Measurements from ENCODE around the gene AFF4. TPM values are rescaled to one million over a fixed set of nuclear protein-coding genes. Genes with fewer than 3 reads are reported as not detected.
A peak's percentile ranks its signal among the peaks of the same experiment; 100 is the strongest.

AFF4 gene
- total and polyA plus RNA-seq, 2 experiments from 2014 or later: 41.7 to 47.3 TPM

DNA sequence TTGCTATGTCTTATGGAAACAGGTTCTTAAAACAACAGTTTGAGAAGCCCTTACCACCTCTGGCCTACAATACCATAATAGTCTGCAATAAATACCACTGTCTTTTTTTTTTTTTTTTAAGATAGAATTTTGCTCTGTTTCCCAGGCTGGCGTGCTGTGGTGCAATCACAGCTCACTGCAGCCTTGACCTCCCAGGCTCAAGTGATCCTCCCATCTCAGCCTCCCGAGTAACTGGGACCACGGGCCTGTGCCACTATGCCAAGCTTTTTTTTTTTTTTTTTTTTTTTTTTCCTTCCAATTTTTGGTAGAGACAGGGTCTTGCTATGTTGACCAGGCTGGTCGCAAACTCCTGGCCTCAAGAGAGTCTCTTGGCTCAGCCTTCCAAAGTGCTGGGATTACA lies 37.0 kb downstream of the AFF4 start:
- 96 to 99% methylated on average over 4 of the region's 4 CpGs for WGBS, 2 experiments (ENCODE audit: low coverage in 1 of 2, low lambda C conversion rate in 2 of 2, missing lambda C conversion rate in 2 of 2)
- Histone ChIP-seq H3K4me1 (ENCODE audit: insufficient read depth) (no peaks in the 10 kb centered on the region), H3K9ac (no peak overlapping the region), H4K20me1 (ENCODE audit: insufficient read depth) (no peaks in the 10 kb centered on the region), H2AFZ (no peak overlapping the region), H3F3A (ENCODE audit: insufficient read depth) (peaks cover 13% of the 10 kb centered on the region; the same call in 1 of the 2 replicates), H3K9me3 (ENCODE audit: low read depth) (no peaks in the 10 kb centered on the region), H3K36me3 (ENCODE audit: low read depth) (peaks cover 77% of the 10 kb centered on the region), H3K27me3 (replicated peaks; ENCODE audit: insufficient read depth) (no peaks in the 10 kb centered on the region), H3K4me3 (no peak overlapping the region), H3K79me2 (ENCODE audit: insufficient read depth) (peaks cover 99% of the 10 kb centered on the region), H3K4me2 (ENCODE audit: unreplicated experiment) (no peak overlapping the region), H3K9me2 (ENCODE audit: insufficient read depth) (no peaks in the 10 kb centered on the region), H3K27ac (no peak overlapping the region)
- in situ Hi-C loops (cut with MboI): no loop called here
- TF ChIP-seq EZH2phosphoT487 (IDR thresholded peaks at IDR 0.05; ENCODE audit: insufficient read depth, low read depth) (no peak), EZH2 (IDR thresholded peaks at IDR 0.05; ENCODE audit: insufficient read depth, poor library complexity, severe bottlenecking) (no peak)
- no peak for DNase-seq

DNA sequence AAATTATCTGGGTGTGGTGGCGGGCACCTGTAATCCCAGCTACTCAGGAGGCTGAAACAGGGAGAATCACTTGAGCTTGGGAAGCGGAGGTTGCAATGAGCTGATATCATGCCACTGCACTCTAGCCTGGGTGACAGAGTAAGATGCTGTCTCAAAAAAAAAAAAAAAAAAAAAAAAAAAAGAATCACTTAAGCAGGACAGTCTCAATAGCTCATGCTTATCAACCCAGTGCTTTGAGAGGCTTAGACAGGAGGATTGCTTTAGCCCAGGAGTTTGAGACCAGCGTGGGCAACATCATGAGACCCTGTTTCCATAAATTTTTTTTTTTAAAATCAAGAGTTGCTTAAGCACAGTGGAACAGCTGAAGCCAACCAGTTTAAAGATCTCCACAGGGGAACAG lies 47.3 kb downstream of the AFF4 start:
- Histone ChIP-seq H3K4me3 (no peak overlapping the region), H3K4me2 (ENCODE audit: unreplicated experiment) (no peak overlapping the region), H3K4me1 (ENCODE audit: insufficient read depth) (no peaks in the 10 kb centered on the region; the same call in 1 of the 2 replicates), H3K27ac (no peak overlapping the region), H3K9me2 (ENCODE audit: insufficient read depth) (no peaks in the 10 kb centered on the region), H3K36me3 (ENCODE audit: low read depth) (peaks cover 47% of the 10 kb centered on the region), H3K27me3 (replicated peaks; ENCODE audit: insufficient read depth) (no peaks in the 10 kb centered on the region), H4K20me1 (ENCODE audit: insufficient read depth) (peaks cover 3% of the 10 kb centered on the region; the same call in 1 of the 2 replicates), H3K9me3 (ENCODE audit: low read depth) (no peaks in the 10 kb centered on the region), H3F3A (ENCODE audit: insufficient read depth) (peaks cover 12% of the 10 kb centered on the region; the same call in 1 of the 2 replicates), H3K9ac (no peak overlapping the region), H2AFZ (no peak overlapping the region), H3K79me2 (ENCODE audit: insufficient read depth) (peaks cover 100% of the 10 kb centered on the region)
- 98 to 99% methylated on average over 3 of the region's 3 CpGs for WGBS, 2 experiments (ENCODE audit: low coverage in 1 of 2, low lambda C conversion rate in 2 of 2, missing lambda C conversion rate in 2 of 2)
- in situ Hi-C loops (cut with MboI): no loop called here
- no peak for DNase-seq
- TF ChIP-seq EZH2 (IDR thresholded peaks at IDR 0.05; ENCODE audit: insufficient read depth, poor library complexity, severe bottlenecking) (no peak), EZH2phosphoT487 (IDR thresholded peaks at IDR 0.05; ENCODE audit: insufficient read depth, low read depth) (no peak)

GRCh38 chr5:132915681-132916080 lies 47.8 kb downstream of the AFF4 start:
- no peak overlapping the region for H3K4me3 ChIP-seq
- H3K9ac ChIP-seq: no peak overlapping the region
- H2AFZ ChIP-seq: no peak overlapping the region
- no peak overlapping the region for H3K4me2 ChIP-seq (ENCODE audit: unreplicated experiment)
- peaks cover 100% of the 10 kb centered on the region for H3K79me2 ChIP-seq (ENCODE audit: insufficient read depth)
- H4K20me1 ChIP-seq (ENCODE audit: insufficient read depth): peaks cover 3% of the 10 kb centered on the region
- WGBS, 2 experiments (ENCODE audit: low coverage in 1 of 2, low lambda C conversion rate in 2 of 2, missing lambda C conversion rate in 2 of 2): 94 to 96% methylated on average over 5 of the region's 5 CpGs
- H3K36me3 ChIP-seq (ENCODE audit: low read depth): peaks cover 50% of the 10 kb centered on the region
- in situ Hi-C loops (cut with MboI): no loop called here
- H3K27ac ChIP-seq: no peak overlapping the region
- H3K4me1 ChIP-seq (ENCODE audit: insufficient read depth): no peaks in the 10 kb centered on the region; the same call in 1 of the 2 replicates
- no peaks in the 10 kb centered on the region for H3K27me3 ChIP-seq (replicated peaks; ENCODE audit: insufficient read depth)
- no peaks in the 10 kb centered on the region for H3K9me3 ChIP-seq (ENCODE audit: low read depth)
- H3K9me2 ChIP-seq (ENCODE audit: insufficient read depth): no peaks in the 10 kb centered on the region
- no peak for TF ChIP-seq EZH2phosphoT487 (IDR thresholded peaks at IDR 0.05; ENCODE audit: insufficient read depth, low read depth)
- no peak for TF ChIP-seq EZH2 (IDR thresholded peaks at IDR 0.05; ENCODE audit: insufficient read depth, poor library complexity, severe bottlenecking)
- H3F3A ChIP-seq (ENCODE audit: insufficient read depth): peaks cover 12% of the 10 kb centered on the region; the same call in 1 of the 2 replicates
- peak; percentile 28 for DNase-seq

GRCh38 chr5:132909702-132910101 lies 53.7 kb downstream of the AFF4 start:
- in situ Hi-C loops (cut with MboI): no loop called here
- DNase-seq: no peak
- no peak overlapping the region for H3K4me2 ChIP-seq (ENCODE audit: unreplicated experiment)
- peaks cover 99% of the 10 kb centered on the region for H3K79me2 ChIP-seq (ENCODE audit: insufficient read depth)
- H4K20me1 ChIP-seq (ENCODE audit: insufficient read depth): no peaks in the 10 kb centered on the region; the same call in 1 of the 2 replicates
- H3K4me1 ChIP-seq (ENCODE audit: insufficient read depth): no peaks in the 10 kb centered on the region; the same call in 1 of the 2 replicates
- no peak overlapping the region for H3K27ac ChIP-seq
- no peaks in the 10 kb centered on the region for H3K27me3 ChIP-seq (replicated peaks; ENCODE audit: insufficient read depth)
- peaks cover 18% of the 10 kb centered on the region; the same call in 1 of the 2 replicates for H3F3A ChIP-seq (ENCODE audit: insufficient read depth)
- 91 to 93% methylated on average over 1 of the region's 1 CpG for whole genome bisulfite sequencing, 2 experiments (ENCODE audit: low coverage in 1 of 2, low lambda C conversion rate in 2 of 2, missing lambda C conversion rate in 2 of 2)
- no peaks in the 10 kb centered on the region for H3K9me2 ChIP-seq (ENCODE audit: insufficient read depth)
- peaks cover 37% of the 10 kb centered on the region for H3K36me3 ChIP-seq (ENCODE audit: low read depth)
- no peak overlapping the region for H2AFZ ChIP-seq
- no peak overlapping the region for H3K4me3 ChIP-seq
- H3K9ac ChIP-seq: no peak overlapping the region
- H3K9me3 ChIP-seq (ENCODE audit: low read depth): no peaks in the 10 kb centered on the region
- TF ChIP-seq EZH2phosphoT487 (IDR thresholded peaks at IDR 0.05; ENCODE audit: insufficient read depth, low read depth) (no peak), EZH2 (IDR thresholded peaks at IDR 0.05; ENCODE audit: insufficient read depth, poor library complexity, severe bottlenecking) (no peak)

Data from GM23248 (cell line).